Dendritic cell treated with granulocyte-macrophage colony-stimulating factor and Interleukin-4, amounts not matched to agents 40 ng/mL and 50 ng/mL, for 4 days (primary cell): ENCODE data around the gene MYB.
"Not testable (repeated sequence)": the region's sequence is repeated elsewhere in the genome, so short reads cannot be mapped to it uniquely, and the experiment has no call there.

Experiments used
- H3K27ac Mint-ChIP-seq: one replicate; pipeline ENCODE4 v1.8.0; 2022; ENCODE audit warnings: mild to moderate bottlenecking, mixed read lengths
- H3K27me3 Mint-ChIP-seq: one replicate; pipeline ENCODE4 v1.8.0; 2022; ENCODE audit warnings: mild to moderate bottlenecking, mixed read lengths
- H3K36me3 Mint-ChIP-seq: one replicate; pipeline ENCODE4 v1.8.0; 2022; ENCODE audit warnings: low read depth, mixed read lengths
- H3K4me1 Mint-ChIP-seq: one replicate; pipeline ENCODE4 v1.8.0; 2022; ENCODE audit warnings: low read depth, mixed read lengths
- H3K4me3 Mint-ChIP-seq: one replicate; pipeline ENCODE4 v1.8.0; 2022; ENCODE audit warnings: mild to moderate bottlenecking, moderate library complexity, mixed read lengths
- H3K9me3 Mint-ChIP-seq: one replicate; pipeline ENCODE4 v1.8.0; 2022; ENCODE audit warnings: mixed read lengths
- intact Hi-C: fragments of 100-400 bp; cut with micrococcal nuclease; formaldehyde crosslinking; loops from one replicate; pipeline ENCODE4 v1.15.0; 2022

The MYB gene

GRCh38 chr6:135180542-135181332, at the start of gene MYB:
Gene MYB (plus strand): TSS chr6:135181308. CDS start chr6:135181514, 206 bp downstream.
- Mint-ChIP-seq H3K4me1 (peaks cover 47% of the 10 kb centered on the region), H3K36me3 (peaks cover 11% of the 10 kb centered on the region)
- intact Hi-C loops = no loop called here

GRCh38 chr6:135132776-135133175, 48.3 kb upstream of the MYB start:
- intact Hi-C loops = no loop called here
- peaks cover 4% of the 10 kb centered on the region for H3K27me3 Mint-ChIP-seq
- no peak overlapping the region for H3K4me3 Mint-ChIP-seq
- H3K9me3 Mint-ChIP-seq = no peaks in the 10 kb centered on the region
- no peaks in the 10 kb centered on the region for H3K36me3 Mint-ChIP-seq
- peaks cover 21% of the 10 kb centered on the region for H3K4me1 Mint-ChIP-seq
- H3K27ac Mint-ChIP-seq = no peak overlapping the region

More at GRCh38 chr6:135180542-135181332, at the start of gene MYB:
- Mint-ChIP-seq H3K27me3 (peaks cover 1% of the 10 kb centered on the region), H3K27ac (peak within 1 kb of the TSS; percentile 74), H3K9me3 (no peaks in the 10 kb centered on the region), H3K4me3 (peak within 1 kb of the TSS; percentile 87)

GRCh38 chr6:135135835-135136234, 45.3 kb upstream of the MYB start:
- Mint-ChIP-seq H3K9me3 (no peaks in the 10 kb centered on the region), H3K4me3 (no peak overlapping the region), H3K36me3 (no peaks in the 10 kb centered on the region), H3K27ac (no peak overlapping the region), H3K27me3 (peaks cover 4% of the 10 kb centered on the region), H3K4me1 (peaks cover 7% of the 10 kb centered on the region)
- intact Hi-C loops = no loop called here

- no peak overlapping the region for H3K27ac Mint-ChIP-seq
- no peaks in the 10 kb centered on the region for H3K36me3 Mint-ChIP-seq
- intact Hi-C loops = no loop called here
Measured at GRCh38 chr6:135137826-135138225, 43.3 kb upstream of the MYB start.

GRCh38 chr6:135141182-135141581, 39.9 kb upstream of the MYB start:
- intact Hi-C loops = no loop called here
- Mint-ChIP-seq H3K4me3 (no peak overlapping the region), H3K36me3 (no peaks in the 10 kb centered on the region), H3K27ac (no peak overlapping the region), H3K4me1 (peaks cover 23% of the 10 kb centered on the region), H3K27me3 (peaks cover 4% of the 10 kb centered on the region), H3K9me3 (no peaks in the 10 kb centered on the region)

More at GRCh38 chr6:135137826-135138225, 43.3 kb upstream of the MYB start:
- no peaks in the 10 kb centered on the region for H3K9me3 Mint-ChIP-seq
- H3K4me3 Mint-ChIP-seq = no peak overlapping the region
- peaks cover 15% of the 10 kb centered on the region for H3K4me1 Mint-ChIP-seq
- H3K27me3 Mint-ChIP-seq = peaks cover 8% of the 10 kb centered on the region

GRCh38 chr6:135141728-135142127, 39.4 kb upstream of the MYB start:
- H3K4me1 Mint-ChIP-seq = peaks cover 23% of the 10 kb centered on the region
- no peaks in the 10 kb centered on the region for H3K36me3 Mint-ChIP-seq
- intact Hi-C loops = no loop called here
- no peak overlapping the region for H3K27ac Mint-ChIP-seq
- H3K4me3 Mint-ChIP-seq = no peak overlapping the region
- no peaks in the 10 kb centered on the region for H3K9me3 Mint-ChIP-seq
- peaks cover 4% of the 10 kb centered on the region for H3K27me3 Mint-ChIP-seq

- H3K4me3 Mint-ChIP-seq, H3K27ac Mint-ChIP-seq, H3K27me3 Mint-ChIP-seq, intact Hi-C loops, H3K9me3 Mint-ChIP-seq, H3K36me3 Mint-ChIP-seq: not testable (repeated sequence)
- peaks cover 25% of the 10 kb centered on the region for H3K4me1 Mint-ChIP-seq
Measured at GRCh38 chr6:135142232-135142631, 38.9 kb upstream of the MYB start.

GRCh38 chr6:135144673-135145062, 36.4 kb upstream of the MYB start:
- intact Hi-C loops = loop anchor here (1.0 to 5.0 kb wide), 2 partner anchors 279 to 293 kb away; no protein-coding TSS in a partner anchor
- Mint-ChIP-seq H3K4me3 (no peak overlapping the region), H3K27ac (no peak overlapping the region), H3K4me1 (peaks cover 43% of the 10 kb centered on the region), H3K27me3 (peaks cover 7% of the 10 kb centered on the region), H3K36me3 (no peaks in the 10 kb centered on the region), H3K9me3 (no peaks in the 10 kb centered on the region)

GRCh38 chr6:135145063-135145800, 35.9 kb upstream of the MYB start:
- Mint-ChIP-seq H3K27me3 (peaks cover 7% of the 10 kb centered on the region), H3K4me3 (peak overlapping the region; percentile 24), H3K4me1 (peaks cover 43% of the 10 kb centered on the region), H3K27ac (no peak overlapping the region), H3K9me3 (no peaks in the 10 kb centered on the region), H3K36me3 (no peaks in the 10 kb centered on the region)
- intact Hi-C loops = loop anchor here (1.0 to 5.0 kb wide), 2 partner anchors 278 to 292 kb away; no protein-coding TSS in a partner anchor

- Mint-ChIP-seq H3K27ac (no peak overlapping the region), H3K4me3 (no peak overlapping the region), H3K27me3 (peaks cover 7% of the 10 kb centered on the region), H3K9me3 (no peaks in the 10 kb centered on the region), H3K4me1 (peaks cover 37% of the 10 kb centered on the region), H3K36me3 (no peaks in the 10 kb centered on the region)
- intact Hi-C loops = loop anchor here (5.0 kb wide), 1 partner anchor 291 kb away; no protein-coding TSS in a partner anchor
Measured at GRCh38 chr6:135146162-135146934, 34.8 kb upstream of the MYB start.

- H3K36me3 Mint-ChIP-seq = no peaks in the 10 kb centered on the region
- H3K27ac Mint-ChIP-seq = no peak overlapping the region
- intact Hi-C loops = loop anchor here (5.0 kb wide), 1 partner anchor 289 kb away; no protein-coding TSS in a partner anchor
- H3K4me3 Mint-ChIP-seq = no peak overlapping the region
- H3K27me3 Mint-ChIP-seq = peaks cover 3% of the 10 kb centered on the region
- H3K9me3 Mint-ChIP-seq = no peaks in the 10 kb centered on the region
- peaks cover 28% of the 10 kb centered on the region for H3K4me1 Mint-ChIP-seq
Measured at GRCh38 chr6:135147637-135148592, 33.2 kb upstream of the MYB start.

GRCh38 chr6:135148889-135149288, 32.2 kb upstream of the MYB start:
- H3K27ac Mint-ChIP-seq = no peak overlapping the region
- peaks cover 28% of the 10 kb centered on the region for H3K4me1 Mint-ChIP-seq
- peaks cover 3% of the 10 kb centered on the region for H3K27me3 Mint-ChIP-seq
- intact Hi-C loops = loop anchor here (5.0 kb wide), 1 partner anchor 288 kb away; no protein-coding TSS in a partner anchor
- no peaks in the 10 kb centered on the region for H3K36me3 Mint-ChIP-seq
- no peaks in the 10 kb centered on the region for H3K9me3 Mint-ChIP-seq
- no peak overlapping the region for H3K4me3 Mint-ChIP-seq

GRCh38 chr6:135149376-135149775, 31.7 kb upstream of the MYB start:
- Mint-ChIP-seq H3K27ac (no peak overlapping the region), H3K9me3 (no peaks in the 10 kb centered on the region), H3K27me3 (peaks cover 3% of the 10 kb centered on the region), H3K4me1 (peaks cover 28% of the 10 kb centered on the region), H3K36me3 (no peaks in the 10 kb centered on the region), H3K4me3 (no peak overlapping the region)
- intact Hi-C loops = loop anchor here (5.0 kb wide), 1 partner anchor 288 kb away; no protein-coding TSS in a partner anchor
